Inferior parietal cortex (tissue), 1 donor: ENCODE measurements around the gene PPARD.

ENCODE experiments used
- DNase-seq: peaks from one replicate; pipeline ENCODE4 v3.0.0-alpha.2; 2016; ENCODE audit errors: extremely low spot score

The PPARD gene

DNA sequence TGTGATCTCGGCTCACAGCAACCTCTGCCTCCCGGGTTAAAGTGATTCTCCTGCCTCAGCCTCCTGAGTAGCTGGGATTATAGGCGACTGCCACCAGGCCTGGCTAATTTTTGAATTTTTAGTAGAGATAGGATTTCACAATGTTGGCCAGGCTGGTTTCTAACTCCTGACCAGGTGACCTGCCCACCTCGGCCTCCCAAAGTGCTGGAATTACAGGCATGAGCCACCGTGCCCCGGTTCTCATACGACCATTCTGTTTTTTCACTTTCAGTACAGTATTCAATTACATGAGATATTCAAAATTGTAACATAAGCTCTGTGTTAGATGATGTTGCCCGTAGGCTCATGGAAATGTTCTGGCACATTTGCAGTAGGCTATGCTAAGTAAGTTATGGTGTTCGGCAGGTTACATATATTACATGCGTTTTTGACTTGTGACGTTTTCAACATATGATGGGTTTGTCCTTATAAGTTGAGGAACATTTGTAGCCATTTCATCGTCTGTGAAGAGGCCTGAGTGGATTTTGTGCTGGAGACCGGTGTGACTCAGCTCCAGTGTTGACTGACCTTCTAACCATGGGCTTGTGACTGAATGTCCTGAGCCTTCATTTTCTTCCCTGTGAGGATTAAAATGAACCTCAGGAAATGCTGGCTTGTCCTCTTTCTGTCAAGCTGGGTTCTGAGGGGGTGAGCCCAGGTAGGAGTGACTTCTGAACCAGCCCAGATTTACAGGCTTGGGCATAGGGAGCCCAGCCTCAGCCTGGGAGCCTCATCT lies 12.2 kb downstream of the PPARD start:
- DNase-seq = no peak

DNA sequence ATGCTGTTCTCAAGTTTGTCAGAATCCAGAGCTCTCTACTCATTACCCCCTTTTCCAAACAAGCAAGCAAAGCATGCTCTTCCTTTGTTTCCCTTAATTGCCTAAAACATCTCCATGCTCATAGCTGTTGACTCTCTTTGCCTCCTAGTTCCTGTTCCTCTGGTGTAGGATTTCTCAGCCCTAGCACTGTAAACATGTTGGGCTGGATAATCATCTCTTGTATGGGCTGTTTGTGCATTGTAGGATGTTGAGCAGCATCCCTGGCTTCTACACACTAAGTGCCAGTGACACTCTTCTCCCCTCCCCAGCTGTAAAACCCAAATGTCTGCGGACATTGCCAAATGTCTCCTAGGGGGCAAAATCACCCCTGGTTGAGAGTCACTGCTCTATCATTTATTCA lies 14.0 kb downstream of the PPARD start:
- DNase-seq = no peak

DNA sequence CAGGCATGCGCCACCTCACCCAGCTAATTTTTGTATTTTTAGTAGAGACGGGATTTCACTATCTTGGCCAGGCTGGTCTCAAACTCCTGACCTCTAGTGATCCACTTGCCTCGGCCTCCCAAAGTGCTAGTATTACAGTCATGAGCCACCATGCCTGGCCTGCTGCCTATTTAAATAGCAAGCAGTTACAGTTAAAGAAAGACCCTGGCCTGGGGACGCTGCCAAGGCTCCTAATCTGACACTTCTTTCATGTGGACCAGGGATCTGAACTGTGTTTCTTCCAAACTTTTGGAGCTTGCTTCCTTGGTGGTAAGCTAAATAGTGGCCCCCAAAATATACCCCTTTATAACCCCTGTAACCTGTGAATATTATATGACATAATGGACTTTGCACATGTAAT lies 15.3 kb downstream of the PPARD start:
- DNase-seq = no peak

DNA sequence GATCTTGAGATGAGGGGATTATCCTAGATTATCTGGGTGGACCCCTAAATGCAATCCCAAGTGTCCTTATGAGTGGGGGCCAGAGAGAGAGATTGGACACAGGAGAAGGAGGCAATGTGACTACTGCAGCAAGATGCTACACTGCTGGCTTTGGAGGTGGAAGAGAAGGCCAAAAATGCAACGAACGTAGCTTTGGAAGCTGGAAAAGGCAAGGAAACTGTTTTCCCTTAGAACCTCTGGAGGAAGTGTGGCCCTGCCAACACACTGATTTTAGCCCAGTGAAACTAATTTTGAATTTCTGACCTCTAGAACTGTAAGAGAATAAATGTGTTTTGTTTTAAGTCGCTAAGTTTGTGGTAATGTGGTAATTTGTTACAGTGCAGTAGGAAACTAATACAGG lies 15.7 kb downstream of the PPARD start:
- DNase-seq = no peak

DNA sequence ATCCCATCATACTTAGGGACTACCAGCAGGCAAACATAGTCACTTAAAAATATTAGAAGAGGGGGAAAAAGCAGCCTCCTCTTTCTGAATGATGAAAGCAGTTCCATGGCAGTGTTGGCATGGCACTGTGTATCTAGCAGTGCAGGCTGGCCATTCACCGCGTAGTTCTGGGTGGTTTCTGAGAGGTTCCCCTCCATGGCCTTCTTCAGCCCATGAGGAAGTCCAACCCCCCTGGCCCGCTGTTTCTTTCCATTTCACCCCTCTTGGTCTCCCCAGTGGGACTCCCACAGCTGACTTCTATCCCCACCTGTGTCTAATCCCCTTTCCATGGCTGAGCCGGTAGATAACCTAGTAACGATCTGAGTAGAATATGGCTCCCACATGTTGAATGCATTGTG lies 17.0 kb downstream of the PPARD start:
- DNase-seq = no peak

DNA sequence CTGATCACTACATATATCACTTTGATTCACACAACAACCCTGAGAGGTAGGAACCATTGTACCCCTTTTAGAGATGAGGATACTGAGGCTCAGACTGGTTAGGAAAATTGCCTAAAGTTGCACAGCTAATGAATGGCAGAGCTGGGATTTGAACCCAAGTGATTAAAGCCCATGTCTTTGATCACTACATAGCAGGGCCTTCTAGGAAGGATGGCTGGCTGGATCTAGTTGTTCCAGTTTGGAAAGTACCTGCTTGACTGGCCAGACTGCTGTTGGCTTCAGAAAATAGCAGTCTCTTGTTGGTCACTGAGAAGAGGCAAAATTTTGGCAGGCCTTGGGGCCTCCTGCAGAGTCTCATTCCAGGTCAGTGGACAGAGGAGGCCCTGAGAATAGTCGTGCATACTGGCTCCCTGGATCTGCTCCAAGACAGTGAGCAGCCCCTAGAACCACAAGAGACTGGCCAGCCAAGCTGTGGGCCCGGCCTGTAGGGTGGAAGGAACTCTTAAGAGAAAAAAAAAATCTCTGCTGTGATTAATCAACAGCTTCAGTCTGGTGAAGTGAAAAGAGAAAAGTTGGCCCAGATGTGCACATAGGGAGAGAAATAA lies 17.5 kb downstream of the PPARD start:
- no peak for DNase-seq

DNA sequence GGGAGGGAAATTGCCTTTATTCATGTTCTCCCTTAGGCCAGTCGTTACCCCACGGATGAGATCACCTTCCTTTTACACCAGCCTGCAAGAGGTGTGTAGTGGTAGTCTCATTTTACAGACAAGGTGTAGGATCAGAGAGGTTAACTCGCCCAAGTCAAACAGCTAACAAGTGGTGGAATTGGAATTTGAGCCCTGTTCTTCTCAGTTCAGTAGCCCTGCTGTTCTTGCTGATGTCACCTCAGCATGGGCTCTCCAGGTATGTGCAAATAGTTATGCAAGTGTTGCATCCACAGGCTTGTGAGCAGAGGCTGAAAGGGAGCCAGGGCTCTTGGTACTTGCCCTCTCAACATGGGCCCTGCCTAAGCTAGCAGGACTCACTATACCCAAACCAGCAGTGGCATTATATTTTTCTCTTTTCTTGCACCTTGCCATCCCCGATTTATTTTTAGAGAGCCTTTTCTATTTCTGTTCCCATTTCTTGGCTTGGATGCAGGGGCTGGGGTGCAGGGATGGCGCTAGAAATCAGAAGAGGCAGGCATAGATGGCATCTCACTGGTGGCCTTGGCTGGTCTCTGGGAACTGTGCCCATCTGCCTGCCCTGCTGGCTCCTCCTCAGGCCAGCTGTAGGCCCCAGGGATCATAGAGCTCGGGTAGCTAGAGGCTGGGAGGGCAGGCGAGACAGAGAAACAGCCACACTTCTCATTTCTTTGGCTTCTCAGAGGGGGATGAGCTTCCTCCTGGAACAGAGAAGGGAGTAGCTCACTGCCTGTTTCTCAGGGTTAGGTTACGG lies 18.2 kb downstream of the PPARD start:
- DNase-seq = peak; percentile 66

DNA sequence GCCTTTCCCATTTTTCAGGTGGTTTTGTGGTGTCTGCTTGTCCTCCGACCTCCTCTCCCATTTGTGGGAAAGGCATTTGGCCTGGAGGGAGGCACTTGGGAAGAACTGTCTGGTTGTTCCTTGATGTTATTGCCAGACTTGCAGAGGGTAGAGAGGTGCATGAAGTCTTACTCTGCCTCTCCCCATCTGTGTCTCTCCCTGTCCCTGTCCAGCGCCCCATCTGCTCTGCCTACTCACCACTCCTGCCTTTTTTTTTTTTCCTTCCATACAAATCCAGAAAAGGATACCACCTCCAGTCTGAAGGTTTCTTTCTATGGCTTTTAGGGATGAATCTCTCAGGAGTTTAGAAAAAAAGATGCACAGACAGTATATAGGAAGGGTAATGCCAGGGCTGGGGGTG lies 19.8 kb downstream of the PPARD start:
- DNase-seq = no peak

DNA sequence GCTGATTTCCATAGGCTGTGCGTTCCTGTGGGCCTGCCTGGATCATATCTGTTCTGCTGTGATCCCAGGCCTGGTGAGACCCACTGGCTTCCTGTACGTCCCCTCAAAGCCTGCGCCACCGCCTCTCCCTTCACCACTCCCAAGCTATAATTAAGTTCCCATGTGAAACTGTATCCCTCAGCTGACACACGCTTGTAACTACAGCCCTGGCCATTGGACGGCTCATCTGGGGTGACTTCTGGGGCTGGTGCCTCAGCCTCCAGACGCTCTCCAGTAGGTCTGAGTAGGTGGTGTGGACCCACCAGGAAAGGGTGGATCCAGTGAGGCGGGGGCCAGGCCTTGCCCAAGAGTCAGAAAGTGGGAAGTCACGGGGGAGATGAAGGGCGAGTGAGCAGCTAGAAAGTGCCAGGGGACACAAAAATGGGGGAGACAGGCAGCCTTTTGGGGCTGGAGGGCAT lies 21.0 kb downstream of the PPARD start:
- no peak for DNase-seq

DNA sequence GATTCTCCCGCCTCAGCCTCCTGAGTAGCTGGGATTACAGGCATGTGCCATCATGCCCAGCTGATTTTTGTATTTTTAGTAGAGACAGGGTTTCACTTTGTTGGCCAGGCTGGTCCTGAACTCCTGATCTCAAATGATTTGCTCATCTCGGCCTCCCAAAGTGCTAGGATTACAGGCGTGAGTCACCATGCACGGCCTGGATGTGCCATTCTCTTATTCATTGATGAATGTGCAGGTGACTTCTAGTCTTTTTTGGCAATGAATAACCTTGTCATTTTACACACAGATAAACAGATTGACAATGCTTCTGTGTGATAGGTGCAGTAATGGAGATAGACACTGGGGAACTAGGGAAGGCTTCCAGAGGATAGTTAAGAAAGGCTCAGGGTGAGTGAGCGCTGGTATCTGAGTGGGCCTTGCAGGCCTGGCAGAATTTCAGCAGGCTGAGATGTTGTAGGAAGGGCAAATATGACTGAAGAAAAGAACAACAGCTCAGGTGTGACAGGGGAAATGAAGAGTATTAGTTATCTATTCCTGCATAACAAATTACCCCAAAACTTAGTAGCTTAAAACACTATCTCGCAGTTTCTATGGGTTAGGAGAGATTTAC lies 23.3 kb downstream of the PPARD start:
- no peak for DNase-seq

DNA sequence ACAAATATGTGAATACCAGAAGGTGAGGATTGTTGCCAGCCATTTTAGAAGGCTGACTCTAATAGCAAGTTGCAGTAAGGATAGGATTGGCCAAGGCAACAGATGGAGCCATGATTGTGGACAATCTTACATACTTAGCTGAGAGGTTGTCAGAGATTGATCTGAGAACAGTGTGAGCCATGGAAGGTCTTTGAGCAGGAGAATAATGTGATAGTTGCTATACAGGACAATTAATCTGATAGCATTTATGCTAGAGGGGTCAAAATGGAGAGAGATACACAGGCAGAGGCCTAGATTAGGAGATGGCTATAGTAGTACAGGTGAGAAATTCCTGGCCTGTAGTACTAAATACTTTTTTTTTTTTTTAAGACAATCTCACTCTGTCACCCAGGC lies 23.8 kb downstream of the PPARD start:
- DNase-seq = no peak

DNA sequence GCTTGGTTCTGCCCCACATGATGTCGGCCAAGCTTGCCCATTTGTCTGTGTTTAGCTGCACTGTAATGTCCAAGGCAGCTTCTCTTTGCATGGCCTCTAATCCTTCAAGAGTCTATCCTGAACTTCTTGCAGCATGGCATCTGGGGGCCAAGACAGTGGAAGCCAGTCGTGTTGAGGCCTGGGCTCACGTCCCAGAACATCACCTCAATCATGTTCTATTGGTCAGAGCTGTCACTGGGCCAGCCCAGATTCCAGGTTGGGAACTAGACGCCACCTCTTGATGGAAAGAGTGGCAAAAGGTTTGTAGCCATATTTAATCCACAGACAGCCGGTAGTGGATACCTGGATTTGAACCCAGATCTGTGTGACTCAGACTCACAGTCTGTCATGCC lies 25.3 kb downstream of the PPARD start:
- DNase-seq = no peak

DNA sequence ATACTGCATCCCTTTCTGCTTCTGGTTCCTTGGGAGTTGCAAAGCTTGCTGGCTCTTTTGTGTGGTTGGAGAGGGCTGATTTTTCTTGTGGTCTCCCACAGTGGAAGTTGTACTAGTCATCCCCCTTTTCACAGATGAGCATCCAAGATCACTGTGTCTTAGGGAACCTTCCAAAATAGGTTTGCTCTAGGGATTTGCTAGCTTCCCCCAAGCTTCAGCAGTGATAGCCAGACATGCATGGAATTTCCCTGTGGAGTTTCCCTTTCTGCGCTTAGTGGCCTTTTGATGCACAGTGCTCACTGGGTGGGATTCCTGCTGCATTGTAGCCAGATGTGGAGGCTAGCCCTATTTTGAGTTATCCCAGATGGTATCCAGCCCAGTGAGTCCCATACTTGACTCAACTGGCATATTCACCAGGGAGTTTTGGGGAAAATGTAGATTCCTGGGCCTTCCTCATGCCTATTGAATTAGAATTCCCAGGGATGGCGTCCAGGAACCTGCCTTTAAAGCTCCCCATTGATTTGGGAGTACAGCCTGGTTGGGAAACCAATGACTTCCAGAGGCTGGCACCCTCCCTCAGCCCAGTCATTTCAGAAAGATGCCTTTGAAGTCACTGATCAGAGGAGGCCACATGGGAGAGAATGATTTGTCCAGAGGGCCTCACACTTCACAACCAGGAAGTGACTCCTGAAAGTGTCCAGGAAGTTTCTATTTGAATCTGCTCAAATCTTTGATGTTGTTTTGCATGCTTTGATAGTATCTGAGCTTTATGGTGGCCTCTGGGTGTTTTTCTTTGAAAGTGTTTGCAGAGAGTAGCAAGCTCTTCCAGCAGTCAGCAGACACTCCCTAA lies 25.9 kb downstream of the PPARD start:
- DNase-seq = no peak

DNA sequence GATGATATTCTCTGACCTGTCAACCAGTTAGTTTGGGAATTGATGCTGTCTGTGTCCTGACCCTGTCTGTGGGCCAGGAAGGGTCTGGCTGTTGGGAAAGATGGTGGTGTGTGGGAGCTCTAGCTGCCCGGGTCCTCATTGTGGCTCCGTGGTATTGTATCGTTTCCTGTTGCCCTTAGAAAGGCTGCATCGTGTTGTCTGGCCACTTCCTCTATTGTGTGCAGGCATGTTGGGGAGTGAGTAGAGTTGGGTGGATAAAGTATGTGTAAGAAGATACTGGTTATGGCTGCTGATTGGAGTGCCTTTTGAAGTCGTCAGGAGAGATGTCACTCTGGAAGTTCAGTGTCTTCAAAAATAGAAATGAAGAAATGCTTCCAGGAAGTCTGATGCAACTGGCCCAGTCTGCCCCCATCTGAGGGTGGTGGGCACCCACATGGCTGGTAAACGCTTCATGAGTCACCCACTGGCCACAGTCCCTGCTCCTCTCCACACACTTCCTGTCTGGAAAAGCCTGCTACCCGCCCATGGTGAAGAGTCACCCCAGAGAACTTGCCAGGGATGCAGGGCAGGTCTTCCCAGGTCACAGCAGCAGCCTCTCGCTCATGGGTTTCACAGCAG lies 27.9 kb downstream of the PPARD start:
- no peak for DNase-seq

DNA sequence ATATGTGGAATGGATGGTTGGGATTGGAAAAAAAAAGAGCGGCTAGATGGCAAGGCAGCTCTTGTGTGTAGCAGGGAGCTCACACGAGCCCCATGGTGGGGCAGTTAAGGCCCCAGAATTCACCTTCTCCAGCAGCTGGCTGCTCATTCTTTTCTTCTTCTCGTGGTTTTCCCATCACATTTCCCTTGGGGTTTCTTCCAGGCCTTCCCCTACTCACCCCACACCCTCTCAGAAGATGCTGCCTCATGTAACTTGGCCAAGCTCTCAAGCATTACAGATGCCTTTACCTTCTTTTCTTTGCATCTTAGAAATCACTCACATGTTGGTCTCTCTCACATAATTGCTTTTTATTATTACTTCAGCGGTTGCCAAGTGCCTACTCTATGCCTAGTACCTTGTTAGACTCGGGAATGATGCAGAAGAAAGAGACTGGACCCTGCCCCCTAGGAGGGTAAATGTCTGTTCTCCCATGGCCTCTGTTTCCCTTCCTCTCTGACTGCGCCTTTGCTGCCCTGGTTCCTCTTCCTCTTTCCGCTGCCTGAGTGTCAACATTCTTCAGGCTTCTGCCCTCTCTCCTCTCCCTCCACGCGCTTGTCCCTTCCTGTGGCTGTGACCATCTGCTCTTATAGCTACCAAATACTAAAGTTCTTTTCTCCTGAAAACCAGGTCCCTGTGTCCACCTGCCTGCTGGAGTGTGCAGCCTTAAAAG lies 28.6 kb downstream of the PPARD start:
- DNase-seq = no peak

DNA sequence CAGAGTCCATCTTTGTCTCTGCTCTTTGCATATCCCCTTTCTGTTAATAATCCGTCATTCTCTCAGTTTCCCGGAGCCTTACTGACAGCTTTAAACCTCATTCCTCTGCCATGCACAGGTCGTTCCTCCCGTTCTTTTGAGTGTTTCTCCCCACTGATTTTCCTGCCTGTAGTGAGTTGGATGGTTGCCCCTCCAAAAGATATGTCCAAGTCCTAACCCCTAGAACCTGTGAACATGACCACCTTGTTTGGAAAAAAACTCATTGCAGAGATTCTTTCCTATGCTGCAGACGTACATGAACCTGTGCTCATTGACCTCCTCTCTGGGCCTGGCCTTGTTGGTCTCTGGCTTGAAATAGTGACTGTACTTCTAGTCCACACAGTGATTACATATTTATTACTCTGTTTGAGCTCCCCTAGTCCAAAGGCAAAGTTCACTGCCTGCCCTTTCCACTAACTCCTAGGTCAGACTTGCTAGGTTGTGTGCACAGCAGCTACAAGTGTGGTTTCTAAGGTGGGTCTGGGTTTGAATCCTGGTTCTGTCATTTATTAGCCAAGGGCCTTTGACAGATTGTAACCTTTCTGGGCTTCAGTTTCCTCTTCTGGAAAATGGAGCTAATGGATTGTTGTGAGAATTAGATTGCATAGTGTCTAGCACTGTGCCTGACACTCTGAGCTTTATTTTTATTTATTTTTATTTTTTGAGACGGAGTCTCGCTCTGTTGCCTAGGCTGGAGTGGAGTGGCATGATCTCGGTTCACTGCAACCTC lies 29.3 kb downstream of the PPARD start:
- DNase-seq = no peak

DNA sequence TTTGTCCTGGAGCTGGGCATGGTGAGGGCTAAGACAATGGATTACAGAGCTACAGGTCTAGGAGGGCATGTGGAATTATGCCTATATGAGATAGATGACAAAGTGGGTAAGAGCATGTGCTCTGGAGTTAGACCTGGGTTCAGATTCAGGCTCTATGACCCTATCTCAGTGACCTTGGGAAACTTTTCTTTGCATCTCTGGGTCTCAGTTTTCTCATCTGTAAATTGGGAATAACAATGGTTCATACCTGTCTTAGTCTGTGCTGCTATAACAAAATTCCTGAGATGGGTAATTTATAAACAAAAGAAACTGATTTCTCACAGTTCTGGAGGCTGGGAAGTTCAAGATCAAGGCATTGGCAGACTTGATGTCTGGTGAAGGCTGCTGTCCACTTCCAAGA lies 30.3 kb downstream of the PPARD start:
- DNase-seq = no peak

DNA sequence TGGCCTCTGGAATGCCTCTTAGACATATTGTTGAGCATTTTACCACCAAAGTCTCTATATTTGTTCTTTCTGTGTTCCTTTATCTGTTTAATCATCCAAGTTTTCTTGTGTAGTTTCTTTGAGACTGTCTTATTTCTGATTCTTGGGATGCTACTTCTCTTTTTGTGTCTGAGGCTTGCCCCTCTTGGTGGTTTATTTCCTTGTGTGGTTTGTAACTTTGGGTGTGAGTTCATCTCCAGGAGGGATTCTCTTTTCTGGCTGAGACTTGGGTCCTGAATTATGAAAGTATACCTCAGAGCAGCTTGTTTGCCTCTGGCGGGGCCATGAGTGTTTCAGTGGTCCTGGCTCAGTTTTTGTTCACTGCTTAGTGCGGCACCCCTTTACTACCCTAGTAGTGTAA lies 33.9 kb downstream of the PPARD start:
- no peak for DNase-seq

DNA sequence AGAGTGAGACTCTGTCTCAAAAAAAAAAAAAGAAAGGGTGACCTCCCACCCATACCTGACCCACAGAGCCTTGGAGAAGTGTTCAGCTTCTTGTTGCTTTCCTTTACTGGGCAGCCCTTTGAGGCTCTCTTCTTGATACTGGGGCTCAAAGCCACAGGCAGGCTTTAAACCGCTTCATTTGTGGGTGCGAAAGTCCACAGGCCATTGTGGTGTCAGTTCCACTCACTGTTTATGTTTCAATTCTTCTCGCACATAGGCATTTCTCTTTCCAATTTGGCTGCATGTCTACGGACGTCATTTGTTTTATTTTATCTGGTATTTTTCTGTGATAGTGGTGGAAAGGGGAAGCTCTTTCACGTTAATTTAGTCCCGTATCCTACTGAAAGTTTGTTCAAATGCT lies 34.6 kb downstream of the PPARD start:
- no peak for DNase-seq

DNA sequence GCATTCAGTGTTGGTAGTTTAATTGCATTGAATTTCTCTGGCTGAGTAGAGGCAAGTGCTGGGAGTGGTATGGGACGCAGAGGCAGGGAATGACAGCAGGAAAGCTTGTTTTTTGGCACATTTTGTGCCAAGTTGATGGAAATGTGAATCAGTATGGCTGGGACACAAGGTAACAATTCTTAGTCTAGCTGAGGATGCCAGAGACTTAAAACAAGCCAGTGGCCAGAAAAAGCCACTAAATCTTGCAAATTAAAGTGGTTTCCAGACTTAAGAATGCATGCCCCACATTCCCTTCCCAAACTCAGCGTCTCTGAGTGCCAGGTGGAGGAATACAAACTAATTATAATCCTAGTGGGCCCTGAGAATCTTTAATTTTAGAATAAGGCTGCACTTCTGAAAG lies 35.9 kb downstream of the PPARD start:
- no peak for DNase-seq
